ENCODE data around the gene ARID1A.

ARID1A gene

GRCh38 chr1:26728645-26729044 lies 32.8 kb downstream of the ARID1A start:
- DNase-seq (ENCODE audit: low spot score): no peak

GRCh38 chr1:26729633-26730032 lies 33.8 kb downstream of the ARID1A start:
- DNase-seq (ENCODE audit: low spot score): no peak

GRCh38 chr1:26730695-26731094 lies 34.9 kb downstream of the ARID1A start:
- DNase-seq (ENCODE audit: low spot score): no peak

- DNase-seq (ENCODE audit: low spot score): no peak
Observed at GRCh38 chr1:26731233-26731902, 35.6 kb downstream of the ARID1A start.

GRCh38 chr1:26733392-26733791 lies 37.6 kb downstream of the ARID1A start:
- no peak for DNase-seq (ENCODE audit: low spot score)

- DNase-seq (ENCODE audit: low spot score): no peak
Observed at GRCh38 chr1:26733982-26734381, 38.2 kb downstream of the ARID1A start.

- no peak for DNase-seq (ENCODE audit: low spot score)
Observed at GRCh38 chr1:26734501-26735058, 38.8 kb downstream of the ARID1A start.

- DNase-seq (ENCODE audit: low spot score): no peak
Observed at GRCh38 chr1:26739329-26739914, 43.6 kb downstream of the ARID1A start.

GRCh38 chr1:26740023-26740634 lies 44.3 kb downstream of the ARID1A start:
- DNase-seq (ENCODE audit: low spot score): no peak

GRCh38 chr1:26740952-26741351 lies 45.1 kb downstream of the ARID1A start:
- no peak for DNase-seq (ENCODE audit: low spot score)

- DNase-seq (ENCODE audit: low spot score): no peak
Observed at GRCh38 chr1:26743426-26744059, 47.7 kb downstream of the ARID1A start.

GRCh38 chr1:26744075-26744959 lies 48.5 kb downstream of the ARID1A start:
- no peak for DNase-seq (ENCODE audit: low spot score)

- DNase-seq (ENCODE audit: low spot score): no peak
Observed at GRCh38 chr1:26745191-26745590, 49.4 kb downstream of the ARID1A start.

GRCh38 chr1:26747048-26747447 lies 51.2 kb downstream of the ARID1A start:
- DNase-seq (ENCODE audit: low spot score): no peak

- DNase-seq (ENCODE audit: low spot score): no peak
Observed at GRCh38 chr1:26748351-26748750, 52.5 kb downstream of the ARID1A start.

- DNase-seq (ENCODE audit: low spot score): no peak
Observed at GRCh38 chr1:26749458-26749857, 53.6 kb downstream of the ARID1A start.

- no peak for DNase-seq (ENCODE audit: low spot score)
Observed at GRCh38 chr1:26750428-26750827, 54.6 kb downstream of the ARID1A start.

GRCh38 chr1:26752519-26752918 lies 56.7 kb downstream of the ARID1A start:
- DNase-seq (ENCODE audit: low spot score): no peak

GRCh38 chr1:26754086-26754874 lies 58.5 kb downstream of the ARID1A start:
- no peak for DNase-seq (ENCODE audit: low spot score)

GRCh38 chr1:26758358-26758757 lies 62.5 kb downstream of the ARID1A start:
- no peak for DNase-seq (ENCODE audit: low spot score)

GRCh38 chr1:26759531-26759930 lies 63.7 kb downstream of the ARID1A start:
- DNase-seq (ENCODE audit: low spot score): no peak
